WI38 (cell line): ENCODE results near the gene AMDHD2.

Source experiments
- H3K4me3 ChIP-seq: 2 replicates; pipeline ENCODE4 v1.5.1; 2011; ENCODE audit warnings: low read depth, mild to moderate bottlenecking, control low read depth, low read length
- TF ChIP-seq, protein P1 (sequence below): IDR thresholded peaks from 2 replicates; pipeline ENCODE4 v1.5.1; 2012; ENCODE audit warnings: low read depth, mild to moderate bottlenecking, control low read depth, low read length

Gene AMDHD2

DNA sequence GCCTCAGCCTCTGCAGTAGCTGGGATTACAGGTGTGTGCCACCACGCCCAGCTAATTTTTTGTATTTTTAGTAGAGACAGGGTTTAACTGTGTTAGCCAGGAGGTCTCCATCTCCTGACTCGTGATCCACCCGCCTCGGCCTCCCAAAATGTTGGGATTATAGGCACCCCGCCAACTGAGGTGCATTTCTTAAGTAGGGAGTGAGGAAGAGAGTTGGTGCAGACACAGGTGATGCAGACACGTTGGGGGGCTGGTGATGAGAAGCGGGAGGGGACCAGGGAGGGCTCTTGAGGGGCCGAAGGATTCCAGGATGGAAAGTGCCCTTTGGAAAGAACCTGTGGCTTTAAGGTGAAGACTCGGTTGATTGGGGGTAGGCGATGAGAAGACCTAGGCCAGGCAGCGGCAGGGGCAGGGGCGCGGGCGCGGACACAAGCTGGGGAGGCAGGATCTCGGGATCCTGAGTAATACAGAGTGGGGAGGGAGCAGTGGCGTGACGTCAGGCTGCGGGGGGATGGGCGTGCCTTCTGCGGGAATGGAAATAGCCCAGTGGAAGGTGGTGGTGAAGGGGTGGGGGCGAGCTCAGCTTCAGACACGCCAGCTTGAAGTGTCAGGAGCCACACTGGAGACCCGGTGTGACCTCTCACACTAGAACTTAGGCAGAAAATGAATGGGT lies 8.9 kb upstream of the AMDHD2 start:
- TF ChIP-seq, protein P1, sequence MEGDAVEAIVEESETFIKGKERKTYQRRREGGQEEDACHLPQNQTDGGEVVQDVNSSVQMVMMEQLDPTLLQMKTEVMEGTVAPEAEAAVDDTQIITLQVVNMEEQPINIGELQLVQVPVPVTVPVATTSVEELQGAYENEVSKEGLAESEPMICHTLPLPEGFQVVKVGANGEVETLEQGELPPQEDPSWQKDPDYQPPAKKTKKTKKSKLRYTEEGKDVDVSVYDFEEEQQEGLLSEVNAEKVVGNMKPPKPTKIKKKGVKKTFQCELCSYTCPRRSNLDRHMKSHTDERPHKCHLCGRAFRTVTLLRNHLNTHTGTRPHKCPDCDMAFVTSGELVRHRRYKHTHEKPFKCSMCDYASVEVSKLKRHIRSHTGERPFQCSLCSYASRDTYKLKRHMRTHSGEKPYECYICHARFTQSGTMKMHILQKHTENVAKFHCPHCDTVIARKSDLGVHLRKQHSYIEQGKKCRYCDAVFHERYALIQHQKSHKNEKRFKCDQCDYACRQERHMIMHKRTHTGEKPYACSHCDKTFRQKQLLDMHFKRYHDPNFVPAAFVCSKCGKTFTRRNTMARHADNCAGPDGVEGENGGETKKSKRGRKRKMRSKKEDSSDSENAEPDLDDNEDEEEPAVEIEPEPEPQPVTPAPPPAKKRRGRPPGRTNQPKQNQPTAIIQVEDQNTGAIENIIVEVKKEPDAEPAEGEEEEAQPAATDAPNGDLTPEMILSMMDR, result no peak
- H3K4me3 ChIP-seq, result peak overlapping the region; percentile 16; the same call in 1 of the 2 replicates

DNA sequence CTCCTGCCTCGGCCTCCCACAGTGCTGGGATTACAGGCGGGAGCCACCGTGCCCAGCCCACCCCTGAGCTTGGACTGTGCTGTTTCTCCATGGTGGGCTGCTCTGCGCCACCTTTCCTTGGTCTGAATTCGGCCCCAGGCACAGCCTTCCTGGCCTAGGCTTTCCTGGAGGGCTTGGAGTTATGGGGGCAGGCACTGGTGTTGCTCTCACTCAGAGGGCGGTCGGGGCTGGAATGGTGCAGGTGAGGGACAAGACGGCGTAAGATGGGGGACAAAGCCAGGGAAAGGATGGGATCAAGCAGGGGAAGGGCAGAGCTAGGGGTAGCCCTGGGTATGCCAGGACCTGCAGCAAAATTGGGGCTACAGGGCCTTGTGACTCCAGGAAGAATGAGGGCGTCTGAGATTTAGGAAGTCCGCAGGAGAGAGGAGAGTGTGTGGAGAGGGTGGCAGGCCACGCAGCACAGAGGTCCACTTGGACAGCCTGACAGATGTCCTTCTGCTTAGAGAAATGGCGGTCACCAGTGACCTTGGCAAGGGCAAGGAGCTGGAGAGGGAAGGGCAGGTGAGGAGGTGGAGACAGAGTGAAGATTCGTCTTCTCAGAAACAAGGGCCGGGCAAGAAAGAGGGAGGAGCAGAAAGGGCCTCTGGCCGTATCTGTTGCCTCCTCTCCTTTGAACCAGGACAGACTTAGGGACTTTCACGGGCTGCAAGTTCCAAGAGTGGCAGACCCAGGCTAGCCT lies 8.0 kb upstream of the AMDHD2 start:
- TF ChIP-seq, protein P1, result no peak
- no peak overlapping the region for H3K4me3 ChIP-seq

DNA sequence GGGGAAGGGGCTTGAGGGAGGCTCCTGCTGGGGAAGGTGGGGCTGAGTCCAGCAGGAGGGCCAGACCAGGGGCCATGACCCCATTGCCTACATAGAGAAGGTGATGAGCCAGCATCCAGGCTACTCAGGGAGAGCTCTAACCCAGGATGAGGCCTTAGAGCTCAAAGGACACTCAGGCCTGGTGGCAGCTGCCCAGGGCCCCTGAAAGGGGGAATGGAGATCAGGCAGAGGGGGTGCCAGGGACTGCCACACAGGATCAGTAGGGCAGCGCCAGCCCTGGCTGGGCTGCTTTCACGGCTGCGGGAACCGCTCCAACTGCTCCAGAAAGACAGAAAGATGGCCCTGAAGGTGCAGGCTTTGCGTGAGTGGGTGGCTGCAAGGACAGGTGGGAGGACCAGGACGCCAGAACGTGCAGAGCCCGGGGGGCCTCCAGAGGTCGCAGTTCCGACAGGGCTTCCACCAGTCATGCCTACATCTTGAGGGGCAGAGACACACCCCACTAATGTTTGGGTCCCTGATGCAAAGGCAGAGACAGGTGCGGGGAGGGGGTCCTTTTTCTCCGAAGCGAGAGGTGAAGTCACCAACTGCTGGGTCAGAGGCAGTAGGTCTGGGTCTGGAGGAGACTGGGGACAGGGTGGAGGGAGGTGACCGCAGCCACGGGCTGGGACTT lies 7.3 kb upstream of the AMDHD2 start:
- TF ChIP-seq, protein P1, result no peak
- H3K4me3 ChIP-seq, result peak overlapping the region; percentile 92

DNA sequence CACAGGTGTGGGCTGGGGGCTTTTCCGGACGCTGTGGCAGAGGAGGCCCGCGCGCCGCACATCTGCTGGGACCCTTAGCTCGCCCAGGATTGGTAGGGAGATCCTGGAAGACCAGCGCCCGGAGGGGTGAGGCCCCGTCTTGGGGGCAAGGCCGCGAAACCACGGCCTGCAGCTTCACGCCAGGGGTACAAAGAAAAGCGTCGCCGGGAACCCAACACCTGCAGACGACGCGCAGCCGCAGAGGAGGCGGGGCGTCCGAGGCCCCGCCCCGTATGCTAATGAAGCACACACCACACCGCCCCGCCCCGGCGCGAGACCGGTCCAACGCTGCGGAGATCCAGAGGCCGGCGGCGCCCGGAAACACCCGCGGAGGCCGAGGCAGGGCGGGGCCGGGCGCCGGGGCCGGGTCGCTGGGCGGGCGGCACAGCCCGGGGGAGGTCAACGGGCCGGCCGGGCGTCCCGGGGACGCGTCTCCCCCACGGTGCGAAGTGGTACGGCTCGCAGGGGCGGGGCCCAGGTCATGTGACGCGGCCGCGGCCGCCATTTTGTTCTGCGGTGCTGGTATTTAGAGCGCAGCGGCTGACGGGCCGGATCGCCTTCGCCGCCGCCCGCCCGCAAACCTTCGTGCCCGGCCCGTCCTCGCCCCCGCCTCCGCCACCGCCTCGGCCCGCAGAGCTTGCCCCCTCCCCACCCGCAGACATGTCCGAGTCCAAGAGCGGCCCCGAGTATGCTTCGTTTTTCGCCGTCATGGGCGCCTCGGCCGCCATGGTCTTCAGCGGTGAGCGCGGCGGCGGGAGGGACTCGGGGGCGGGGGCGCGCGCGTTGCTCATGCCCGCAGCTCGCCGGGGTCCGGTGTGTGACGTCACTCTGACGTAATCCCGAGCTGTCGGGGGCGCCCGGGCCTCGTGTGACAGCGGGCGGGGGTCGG lies 6.5 kb upstream of the AMDHD2 start, which contains the start of gene ATP6V0C:
TSS of gene ATP6V0C (plus strand) at position 548 of the 928 bp plus-strand sequence. CDS start at position 700, 152 bp downstream.
- peak within 1 kb of the TSS; percentile 92 for H3K4me3 ChIP-seq
- TF ChIP-seq, protein P1, result no peak

DNA sequence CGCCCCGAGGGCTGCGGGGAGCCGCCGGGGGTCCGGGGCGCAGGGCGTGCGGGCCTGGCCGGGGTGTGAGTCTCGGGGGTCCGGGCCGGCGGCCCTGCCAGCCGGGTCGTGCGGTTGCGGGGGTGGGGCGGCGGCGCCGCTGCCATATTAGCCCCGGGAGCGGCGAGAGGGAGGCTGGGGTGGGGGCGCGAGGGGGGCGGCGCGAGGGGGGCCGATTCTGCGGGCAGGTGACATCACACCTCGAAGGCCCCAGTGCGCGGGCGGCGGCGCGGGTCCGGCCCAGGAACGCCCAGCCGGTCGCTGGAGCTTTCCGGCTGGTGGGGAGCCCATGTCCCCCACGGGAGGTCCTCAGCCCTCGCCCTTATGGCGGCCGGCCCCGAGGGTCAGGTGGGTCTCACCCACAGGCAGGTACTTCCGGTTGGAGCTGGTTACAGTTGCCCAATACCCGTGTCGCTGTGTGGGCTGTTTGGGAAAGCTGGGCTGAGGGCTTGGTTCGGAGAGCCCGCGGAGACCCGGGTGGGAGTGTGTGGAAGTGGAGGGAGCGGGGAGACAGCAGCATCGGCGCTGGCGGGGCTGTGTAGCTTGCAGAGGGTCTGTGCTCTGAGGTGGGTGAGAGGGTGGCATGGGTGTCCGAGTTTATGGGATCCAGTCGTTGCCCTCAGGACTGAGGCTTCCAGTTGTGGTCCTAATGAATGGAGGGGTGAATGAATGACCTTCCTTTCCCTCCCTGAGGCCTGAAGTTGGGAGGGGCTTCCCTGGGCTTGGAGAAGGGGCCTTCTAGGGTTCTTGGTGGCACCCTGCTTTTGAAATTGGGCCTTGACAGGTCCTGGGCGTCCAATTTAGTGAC lies 5.6 kb upstream of the AMDHD2 start:
- peak overlapping the region; percentile 92 for H3K4me3 ChIP-seq
- TF ChIP-seq, protein P1, result no peak

DNA sequence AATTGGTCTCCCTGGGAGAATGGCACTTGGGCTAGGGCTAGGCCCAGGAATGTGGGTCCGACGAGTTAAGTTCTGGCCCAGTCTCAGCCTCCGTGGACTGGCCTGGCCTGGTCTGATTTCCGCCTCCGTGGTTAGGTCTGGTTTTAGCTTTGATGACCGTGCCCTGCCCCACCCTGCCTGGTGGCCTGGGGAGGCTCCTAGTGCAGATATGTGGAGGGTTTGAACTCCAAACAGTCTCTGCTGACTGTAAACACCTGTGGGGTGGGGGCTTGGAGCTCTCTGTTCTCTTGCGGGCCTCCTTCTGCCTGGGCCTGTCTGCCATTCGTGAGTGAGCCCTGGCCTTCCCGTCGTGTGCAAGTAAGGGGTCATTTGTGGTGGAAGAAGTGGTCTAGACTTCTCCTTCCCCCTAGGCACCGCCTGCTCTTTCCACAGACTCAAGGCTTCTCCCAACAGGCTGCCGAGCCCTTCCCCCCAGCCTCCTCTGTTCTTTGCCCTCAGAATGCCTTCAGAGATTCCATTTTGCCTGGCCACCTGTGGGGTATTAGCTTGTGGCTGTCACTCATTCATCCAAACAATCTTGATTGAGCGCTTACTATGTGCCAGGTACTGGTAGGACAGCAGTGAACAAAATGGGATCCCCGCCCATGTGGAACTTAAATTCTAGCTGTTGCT lies 4.9 kb upstream of the AMDHD2 start:
- peak overlapping the region; percentile 92 for H3K4me3 ChIP-seq
- TF ChIP-seq, protein P1, result no peak
